Gastroesophageal sphincter (tissue), 4 donors: Measurements from ENCODE around the gene SNED1. TPM values are rescaled to one million over a fixed set of nuclear protein-coding genes. Genes with fewer than 3 reads are reported as not detected.
"Not testable (repeated sequence)": the region's sequence is repeated elsewhere in the genome, so short reads cannot be mapped to it uniquely, and the experiment has no call there.

Experiments used
- ATAC-seq: fragments of 150-250 bp; one replicate; pipeline ENCODE4 v1.9.1; 2016; ENCODE audit warnings: mild to moderate bottlenecking, moderate library complexity
- H3K27ac ChIP-seq, 4 donors: fragments of 200-600 bp; sonication (generic) in 3 of 4; 1 replicate in 3 of 4; 2 replicates in 1 of 4; pipeline ENCODE4 v1.5.1; 2016 to 2019
- H3K27me3 ChIP-seq: fragments of 200-600 bp; sonication (generic); one replicate; pipeline ENCODE4 v1.5.1; 2019
- H3K36me3 ChIP-seq, 2 donors: fragments of 200-600 bp; sonication (generic); one replicate each; pipeline ENCODE4 v1.5.1; 2019; ENCODE audit warnings: control low read depth in 1 of 2
- H3K4me1 ChIP-seq, 3 donors: fragments of 200-600 bp; sonication (generic); 1 replicate in 2 of 3; 2 replicates in 1 of 3; pipeline ENCODE4 v1.5.1; 2016 to 2019; ENCODE audit warnings: control low read depth in 2 of 3
- H3K4me3 ChIP-seq, 2 donors: fragments of 200-600 bp; sonication (generic); one replicate each; pipeline ENCODE4 v1.5.1; 2019; ENCODE audit warnings: mild to moderate bottlenecking in 1 of 2, moderate library complexity in 1 of 2
- H3K9me3 ChIP-seq, 3 donors: fragments of 200-600 bp; sonication (generic); one replicate each; pipeline ENCODE4 v1.5.1; 2017 to 2019; ENCODE audit warnings: control low read depth in 2 of 3
- CTCF ChIP-seq, 4 experiments: fragments of 200-600 bp in 2 of 4; fragments of 450-650 bp in 2 of 4; sonication (generic) in 1 of 4; IDR thresholded peaks; one replicate each; pipeline ENCODE4 v1.5.1; 2017 to 2019; ENCODE audit warnings: antibody characterized with exemption in 4 of 4, mild to moderate bottlenecking in 2 of 4, moderate library complexity in 2 of 4
- EP300 ChIP-seq: sonication (generic); formaldehyde crosslinking; IDR thresholded peaks from one replicate; pipeline ENCODE4 v1.6.1; 2017; ENCODE audit warnings: antibody characterized with exemption, mild to moderate bottlenecking
- POLR2A ChIP-seq, 2 donors: fragments of 450-650 bp; IDR thresholded peaks; one replicate each; pipeline ENCODE4 v1.6.1; 2017; ENCODE audit warnings: antibody characterized with exemption in 2 of 2, mild to moderate bottlenecking in 2 of 2, moderate library complexity in 1 of 2
- POLR2AphosphoS5 ChIP-seq: sonication (generic); formaldehyde crosslinking; IDR thresholded peaks from one replicate; pipeline ENCODE4 v1.6.1; 2017; ENCODE audit warnings: antibody characterized with exemption
- WGBS, 2 donors: methylation state at CpG; one replicate each; pipeline ENCODE4 v1.1.5; 2018; ENCODE audit warnings: low coverage in 1 of 2; 5-methylcytosine and 5-hydroxymethylcytosine counted together
- total RNA-seq, 4 donors: library from RNA; depleted of rRNA; stranded (reverse); fragments of >200 nt; gene quantifications; one replicate each; pipeline ENCODE4 v1.1.0, GENCODE V29; 2016

SNED1 gene
- total RNA-seq, 4 donors from 2014 or later: 8.3 to 29.9 (median 14.6) TPM

GRCh38 chr2:241103176-241103595, 104.8 kb downstream of the SNED1 start:
- Histone ChIP-seq H3K4me3 (peak overlapping the region in 1 of 2 donors; percentile 74), H3K36me3 (peaks cover 0 to 23% of the 10 kb centered on the region in 2 donors), H3K27me3 (no peaks in the 10 kb centered on the region), H3K27ac (peak overlapping the region in 3 of 4 donors; percentile 89 to 91 (median 90)), H3K9me3 (no peaks in the 10 kb centered on the region), H3K4me1 (peaks cover 0 to 43% (median 17%) of the 10 kb centered on the region in 3 donors)
- no peak for TF ChIP-seq POLR2A (IDR thresholded peaks at IDR 0.05)
- TF ChIP-seq CTCF (IDR thresholded peaks at IDR 0.05): no peak
- no peak for TF ChIP-seq EP300
- TF ChIP-seq POLR2AphosphoS5: no peak
- 14 to 35% methylated on average over 2 to 5 of the region's 5 CpGs for WGBS, 2 donors
- no peak for ATAC-seq

GRCh38 chr2:241104611-241105010, 106.2 kb downstream of the SNED1 start:
- not testable (repeated sequence) for H3K27ac ChIP-seq
- 94 to 95% methylated on average over 6 to 7 of the region's 10 CpGs for WGBS, 2 donors

GRCh38 chr2:241105641-241106040, 107.2 kb downstream of the SNED1 start:
- H3K9me3 ChIP-seq: no peaks in the 10 kb centered on the region
- no CpG with 5 or more reads among the region's 3 CpGs for WGBS, 2 donors
- H3K36me3 ChIP-seq: no peaks in the 10 kb centered on the region
- no peaks in the 10 kb centered on the region for H3K27me3 ChIP-seq
- no peak for ATAC-seq
- no peak overlapping the region for H3K27ac ChIP-seq
- H3K4me3 ChIP-seq: no peak overlapping the region
- no peak for TF ChIP-seq CTCF (IDR thresholded peaks at IDR 0.05)
- TF ChIP-seq EP300: no peak
- no peak for TF ChIP-seq POLR2A (IDR thresholded peaks at IDR 0.05)
- TF ChIP-seq POLR2AphosphoS5: no peak
- peaks cover 0 to 20% (median 16%) of the 10 kb centered on the region in 3 donors for H3K4me1 ChIP-seq

More at GRCh38 chr2:241104611-241105010, 106.2 kb downstream of the SNED1 start:
- H3K4me1 ChIP-seq: peaks cover 0 to 29% (median 17%) of the 10 kb centered on the region in 3 donors
- H3K4me3 ChIP-seq, H3K27me3 ChIP-seq, ATAC-seq, H3K9me3 ChIP-seq, H3K36me3 ChIP-seq: not testable (repeated sequence)

- WGBS, 2 donors: 89% methylated on average over 5 of the region's 9 CpGs; no CpG with 5 or more reads in 1 of the 2 donors
- no peak for ATAC-seq
- no peaks in the 10 kb centered on the region for H3K9me3 ChIP-seq
- TF ChIP-seq EP300: no peak
- TF ChIP-seq CTCF (IDR thresholded peaks at IDR 0.05): no peak
- no peak for TF ChIP-seq POLR2AphosphoS5
- TF ChIP-seq POLR2A (IDR thresholded peaks at IDR 0.05): no peak
- no peaks in the 10 kb centered on the region for H3K27me3 ChIP-seq
- no peak overlapping the region for H3K27ac ChIP-seq
- no peaks in the 10 kb centered on the region for H3K36me3 ChIP-seq
- no peak overlapping the region for H3K4me3 ChIP-seq
- peaks cover 0 to 11% (median 7%) of the 10 kb centered on the region in 3 donors for H3K4me1 ChIP-seq
Observed at GRCh38 chr2:241107031-241107783, 108.8 kb downstream of the SNED1 start.

GRCh38 chr2:241108271-241109209, 110.1 kb downstream of the SNED1 start:
- no peak for TF ChIP-seq EP300
- no peak for TF ChIP-seq CTCF (IDR thresholded peaks at IDR 0.05)
- no peak for TF ChIP-seq POLR2AphosphoS5
- no peak for TF ChIP-seq POLR2A (IDR thresholded peaks at IDR 0.05)
- H3K4me3 ChIP-seq: no peak overlapping the region
- no peaks in the 10 kb centered on the region for H3K36me3 ChIP-seq
- H3K27me3 ChIP-seq: no peaks in the 10 kb centered on the region
- WGBS, 2 donors: 84 to 90% methylated on average over 9 to 27 of the region's 35 CpGs
- no peaks in the 10 kb centered on the region for H3K9me3 ChIP-seq
- peaks cover 0 to 2% (median 0%) of the 10 kb centered on the region in 3 donors for H3K4me1 ChIP-seq
- no peak overlapping the region for H3K27ac ChIP-seq
- ATAC-seq: no peak
